NCI-H2196 treated with DMSO at 0.1 percent for 48 hours (cell line): ENCODE results near the gene SCUBE3.

Experiments used
- DNase-seq: peaks from one replicate; lab custom pipeline; 2025; ENCODE audit not compliant: unreplicated experiment; lab: John Stamatoyannopoulos, UW

The SCUBE3 gene

GRCh38 chr6:35264550-35265274 is 51.0 kb downstream of the SCUBE3 start:
- no peak for DNase-seq

GRCh38 chr6:35265523-35265922 is 51.8 kb downstream of the SCUBE3 start:
- DNase-seq = no peak

GRCh38 chr6:35267446-35267845 is 53.7 kb downstream of the SCUBE3 start:
- DNase-seq = no peak

GRCh38 chr6:35267897-35268296 is 54.1 kb downstream of the SCUBE3 start:
- no peak for DNase-seq

- DNase-seq = no peak
Observed at GRCh38 chr6:35272005-35272404, 58.2 kb downstream of the SCUBE3 start.

GRCh38 chr6:35273822-35274559 is 60.2 kb downstream of the SCUBE3 start:
- DNase-seq = no peak

GRCh38 chr6:35275744-35276260 is 62.0 kb downstream of the SCUBE3 start:
- no peak for DNase-seq

GRCh38 chr6:35278708-35279107 is 65.0 kb downstream of the SCUBE3 start:
- no peak for DNase-seq

- no peak for DNase-seq
Observed at GRCh38 chr6:35280903-35281302, 67.1 kb downstream of the SCUBE3 start.

- DNase-seq = no peak
Observed at GRCh38 chr6:35282472-35282871, 68.7 kb downstream of the SCUBE3 start.

- no peak for DNase-seq
Observed at GRCh38 chr6:35283361-35283760, 69.6 kb downstream of the SCUBE3 start.

GRCh38 chr6:35287671-35288396 is 74.1 kb downstream of the SCUBE3 start:
- DNase-seq = no peak

- DNase-seq = no peak
Observed at GRCh38 chr6:35288834-35289233, 75.1 kb downstream of the SCUBE3 start.

GRCh38 chr6:35291491-35291890 is 77.7 kb downstream of the SCUBE3 start:
- DNase-seq = no peak

GRCh38 chr6:35292494-35292893 is 78.7 kb downstream of the SCUBE3 start:
- DNase-seq = no peak

- no peak for DNase-seq
Observed at GRCh38 chr6:35293681-35294080, 79.9 kb downstream of the SCUBE3 start.

GRCh38 chr6:35294308-35294945 is 80.7 kb downstream of the SCUBE3 start:
- DNase-seq = peak; percentile 7

- no peak for DNase-seq
Observed at GRCh38 chr6:35295036-35295435, 81.3 kb downstream of the SCUBE3 start.

GRCh38 chr6:35295521-35296315 is 82.0 kb downstream of the SCUBE3 start:
- no peak for DNase-seq

- no peak for DNase-seq
Observed at GRCh38 chr6:35296931-35297600, 83.3 kb downstream of the SCUBE3 start.
